GM23248 (cell line): ENCODE results near the gene MYCN.

Experiments used
- EZH2 ChIP-seq: fragments of 200-600 bp; sonication (generic); IDR thresholded peaks from 2 replicates; pipeline ENCODE4 v1.6.1; 2018; ENCODE audit warnings: antibody characterized with exemption, mild to moderate bottlenecking; ENCODE audit not compliant: insufficient read depth, poor library complexity, severe bottlenecking
- EZH2phosphoT487 ChIP-seq: fragments of 200-600 bp; sonication (generic); IDR thresholded peaks from 2 replicates; pipeline ENCODE4 v1.6.1; 2018; ENCODE audit warnings: antibody characterized with exemption, moderate library complexity, mild to moderate bottlenecking, low read depth; ENCODE audit not compliant: insufficient read depth

GRCh38 chr2:15934291-15934945, 5.9 kb upstream of the MYCN start:
- TF ChIP-seq EZH2 (no peak), EZH2phosphoT487 (no peak)
